Body of pancreas (tissue), 4 donors: Measurements from ENCODE around the gene NHERF2. TPM values are rescaled to one million over a fixed set of nuclear protein-coding genes. Genes with fewer than 3 reads are reported as not detected.
A peak's percentile ranks its signal among the peaks of the same experiment; 100 is the strongest.
"Not testable (repeated sequence)": the region's sequence is repeated elsewhere in the genome, so short reads cannot be mapped to it uniquely, and the experiment has no call there.

Source experiments
- ATAC-seq: fragments of 150-250 bp; one replicate; pipeline ENCODE4 v1.9.1; 2016
- DNase-seq, 4 donors: peaks; one replicate each; pipeline ENCODE4 v3.0.0-alpha.2; 2019
- H3K27ac ChIP-seq, 4 donors: fragments of 200-600 bp; sonication (generic); 1 replicate in 3 of 4; 2 replicates in 1 of 4; pipeline versions ENCODE4 v1.5.1 to v1.6.1; 2016 to 2019; ENCODE audit warnings: mild to moderate bottlenecking in 1 of 4, mixed read lengths in 1 of 4, moderate library complexity in 1 of 4
- H3K27me3 ChIP-seq, 2 donors: fragments of 200-600 bp; sonication (generic); one replicate each; pipeline ENCODE4 v1.6.0; 2016; ENCODE audit warnings: mild to moderate bottlenecking in 1 of 2
- H3K36me3 ChIP-seq, 2 donors: fragments of 200-600 bp; sonication (generic); replicated peaks in 1 of 2; 2 replicates each; pipeline ENCODE4 v1.5.1; 2016; ENCODE audit warnings: low read depth in 2 of 2; ENCODE audit not compliant: insufficient read depth in 1 of 2
- H3K4me1 ChIP-seq: fragments of 200-600 bp; sonication (generic); one replicate; pipeline ENCODE4 v1.6.0; 2016
- H3K4me3 ChIP-seq, 2 donors: fragments of 200-600 bp; sonication (generic); 1 replicate in 1 of 2; 2 replicates in 1 of 2; pipeline ENCODE4 v1.5.1; 2016 to 2019
- H3K9me3 ChIP-seq, 3 donors: fragments of 200-600 bp; sonication (generic); 1 replicate in 2 of 3; 2 replicates in 1 of 3; pipeline ENCODE4 v1.5.1; 2016
- CTCF ChIP-seq, 7 experiments: fragments of 450-650 bp in 4 of 7; fragments of 200-600 bp in 3 of 7; sonication (generic) in 3 of 7; IDR thresholded peaks; one replicate each; pipeline ENCODE4 v1.5.1; 2016 to 2019; ENCODE audit warnings: antibody characterized with exemption in 7 of 7
- POLR2A ChIP-seq, 3 donors: fragments of 450-650 bp; IDR thresholded peaks; one replicate each; pipeline ENCODE4 v1.6.1; 2016; ENCODE audit warnings: antibody characterized with exemption in 3 of 3, mild to moderate bottlenecking in 2 of 3
- WGBS, 2 donors: methylation state at CpG; one replicate each; pipeline ENCODE4 v1.1.5; 2017; 5-methylcytosine and 5-hydroxymethylcytosine counted together
- intact Hi-C: fragments of 100-400 bp; cut with DNase I; formaldehyde crosslinking; loops from one replicate; pipeline ENCODE4 v1.15.1; 2023
- total RNA-seq, 2 donors: library from RNA; depleted of rRNA; stranded (reverse); fragments of >200 nt; gene quantifications; one replicate each; pipeline ENCODE4 v1.1.0, GENCODE V29; 2016

Gene NHERF2
- total RNA-seq, 2 donors from 2014 or later = 32.7 to 87.3 TPM

GRCh38 chr16:2032285-2033056 lies 5.8 kb downstream of the NHERF2 start:
- no peaks in the 10 kb centered on the region for H3K36me3 ChIP-seq
- DNase-seq (no peak), ATAC-seq (peak; percentile 7)
- no peaks in the 10 kb centered on the region for H3K27me3 ChIP-seq
- H3K4me1 ChIP-seq = peaks cover 39% of the 10 kb centered on the region
- no peaks in the 10 kb centered on the region for H3K9me3 ChIP-seq
- no peak overlapping the region for H3K4me3 ChIP-seq
- intact Hi-C loops = no loop called here
- TF ChIP-seq CTCF (IDR thresholded peaks at IDR 0.05) (no peak), POLR2A (IDR thresholded peaks at IDR 0.05) (no peak)
- peak overlapping the region in 3 of 4 donors; percentile 52 to 76 (median 73) for H3K27ac ChIP-seq
- WGBS, 2 donors = 81% methylated on average over 14 of the region's 15 CpGs; no CpG with 5 or more reads in 1 of the 2 donors

GRCh38 chr16:2033057-2033908 lies 6.6 kb downstream of the NHERF2 start:
- H3K27me3 ChIP-seq = no peaks in the 10 kb centered on the region
- peak overlapping the region; percentile 12 to 76 (median 62) for H3K27ac ChIP-seq
- peak; percentile 47 for ATAC-seq
- intact Hi-C loops = no loop called here
- H3K36me3 ChIP-seq = no peaks in the 10 kb centered on the region
- H3K9me3 ChIP-seq = no peaks in the 10 kb centered on the region
- H3K4me1 ChIP-seq = peaks cover 31% of the 10 kb centered on the region
- TF ChIP-seq CTCF (IDR thresholded peaks at IDR 0.05) (no peak), POLR2A (IDR thresholded peaks at IDR 0.05) (peak in 1 of 3 donors; percentile 6)
- 43 to 70% methylated on average over 16 to 35 of the region's 37 CpGs for WGBS, 2 donors
- peak in 3 of 4 donors; percentile 42 to 60 (median 52) for DNase-seq
- H3K4me3 ChIP-seq = no peak overlapping the region

- intact Hi-C loops, H3K36me3 ChIP-seq, ATAC-seq, DNase-seq, H3K4me3 ChIP-seq, H3K9me3 ChIP-seq, H3K27me3 ChIP-seq: not testable (repeated sequence)
- peak overlapping the region; percentile 12 to 82 (median 64) for H3K27ac ChIP-seq
- WGBS, 2 donors = 74 to 83% methylated on average over 9 to 19 of the region's 32 CpGs
- H3K4me1 ChIP-seq = peaks cover 33% of the 10 kb centered on the region
Measured at GRCh38 chr16:2033909-2034695, 7.4 kb downstream of the NHERF2 start.

- peak in 1 of 4 donors; percentile 30 for DNase-seq
- WGBS, 2 donors = 80 to 81% methylated on average over 3 to 17 of the region's 17 CpGs
- Histone ChIP-seq H3K36me3 (no peaks in the 10 kb centered on the region), H3K27ac (peak overlapping the region; percentile 33 to 82 (median 66)), H3K4me1 (peaks cover 36% of the 10 kb centered on the region), H3K9me3 (no peaks in the 10 kb centered on the region), H3K27me3 (no peaks in the 10 kb centered on the region), H3K4me3 (no peak overlapping the region)
- intact Hi-C loops = no loop called here
- ATAC-seq = no peak
- TF ChIP-seq POLR2A (IDR thresholded peaks at IDR 0.05) (no peak), CTCF (IDR thresholded peaks at IDR 0.05) (no peak)
Measured at GRCh38 chr16:2034696-2035430, 8.2 kb downstream of the NHERF2 start.
